GM13976 (cell line): ENCODE data around the gene CRACR2A.

Experiments used
- DNase-seq: peaks from one replicate; pipeline ENCODE4 v3.0.0; 2012; ENCODE audit warnings: low spot score
- CTCF ChIP-seq: IDR thresholded peaks from 2 replicates; pipeline ENCODE4 v1.5.1; 2012; ENCODE audit warnings: borderline replicate concordance, mild to moderate bottlenecking; ENCODE audit not compliant: insufficient read depth; ENCODE audit errors: extremely low read depth, missing control alignments, control extremely low read depth
- in situ Hi-C: fragments of 300-500 bp; cut with MboI; formaldehyde crosslinking; loops from one replicate; pipeline ENCODE4 v1.12.0; 2022; ENCODE audit warnings: low sequenced_read_pairs, mixed read lengths, inconsistent platforms; ENCODE audit not compliant: unreplicated experiment

CRACR2A gene

GRCh38 chr12:3579446-3580093 is 173.3 kb downstream of the CRACR2A start:
- in situ Hi-C loops, result no loop called here
- no peak for TF ChIP-seq CTCF
- DNase-seq, result no peak

GRCh38 chr12:3578557-3578956 is 174.4 kb downstream of the CRACR2A start:
- DNase-seq, result no peak
- in situ Hi-C loops, result no loop called here
- no peak for TF ChIP-seq CTCF

- no peak for DNase-seq
- TF ChIP-seq CTCF, result no peak
- in situ Hi-C loops, result no loop called here
Observed at GRCh38 chr12:3576891-3577290, 176.0 kb downstream of the CRACR2A start.

GRCh38 chr12:3574986-3575385 is 177.9 kb downstream of the CRACR2A start:
- TF ChIP-seq CTCF, result no peak
- in situ Hi-C loops, result no loop called here
- no peak for DNase-seq

GRCh38 chr12:3572560-3572959 is 180.3 kb downstream of the CRACR2A start:
- DNase-seq, result no peak
- no peak for TF ChIP-seq CTCF
- in situ Hi-C loops, result no loop called here

- DNase-seq, result no peak
- no peak for TF ChIP-seq CTCF
- in situ Hi-C loops, result no loop called here
Observed at GRCh38 chr12:3571724-3572123, 181.2 kb downstream of the CRACR2A start.
